Esophagus muscularis mucosa (tissue), 4 donors: ENCODE measurements around the gene DYNLT4. TPM values are rescaled to one million over a fixed set of nuclear protein-coding genes. Genes with fewer than 3 reads are reported as not detected.

ENCODE experiments used
- DNase-seq: peaks from one replicate; pipeline ENCODE4 v3.0.0-alpha.2; 2017; ENCODE audit errors: extremely low spot score
- H3K27ac ChIP-seq, 4 donors: fragments of 200-600 bp; sonication (generic); replicated peaks in 1 of 4; 1 replicate in 3 of 4; 2 replicates in 1 of 4; pipeline ENCODE4 v1.5.1; 2016 to 2019; ENCODE audit warnings: mild to moderate bottlenecking in 1 of 4
- H3K27me3 ChIP-seq, 4 donors: fragments of 200-600 bp; sonication (generic); one replicate each; pipeline versions ENCODE4 v1.5.1 to v1.6.0; 2016 to 2019
- H3K36me3 ChIP-seq, 4 donors: fragments of 200-600 bp; sonication (generic); one replicate each; pipeline ENCODE4 v1.5.1; 2016 to 2019
- H3K4me1 ChIP-seq, 4 donors: fragments of 200-600 bp; sonication (generic); one replicate each; pipeline ENCODE4 v1.5.1; 2016 to 2019
- H3K4me3 ChIP-seq, 4 donors: fragments of 200-600 bp; sonication (generic); 1 replicate in 2 of 4; 2 replicates in 2 of 4; pipeline ENCODE4 v1.5.1; 2016 to 2019; ENCODE audit warnings: mild to moderate bottlenecking in 4 of 4, moderate library complexity in 1 of 4
- H3K9me3 ChIP-seq, 4 donors: fragments of 200-600 bp; sonication (generic); 1 replicate in 3 of 4; 2 replicates in 1 of 4; pipeline ENCODE4 v1.5.1; 2016 to 2019
- CTCF ChIP-seq, 3 experiments: fragments of 200-600 bp in 2 of 3; fragments of 450-650 bp in 1 of 3; sonication (generic) in 2 of 3; IDR thresholded peaks; one replicate each; pipeline ENCODE4 v1.5.1; 2017 to 2019; ENCODE audit warnings: antibody characterized with exemption in 3 of 3, mild to moderate bottlenecking in 2 of 3, moderate library complexity in 1 of 3
- EP300 ChIP-seq: sonication (generic); formaldehyde crosslinking; IDR thresholded peaks from one replicate; pipeline ENCODE4 v1.6.1; 2017; ENCODE audit warnings: antibody characterized with exemption
- POLR2A ChIP-seq: fragments of 450-650 bp; IDR thresholded peaks from one replicate; pipeline ENCODE4 v1.6.1; 2017; ENCODE audit warnings: antibody characterized with exemption, moderate library complexity, mild to moderate bottlenecking, low read depth
- POLR2AphosphoS5 ChIP-seq, 2 donors: sonication (generic); formaldehyde crosslinking; IDR thresholded peaks; one replicate each; pipeline ENCODE4 v1.6.1; 2017; ENCODE audit warnings: antibody characterized with exemption in 2 of 2
- WGBS: methylation state at CpG from one replicate; pipeline ENCODE4 v1.1.5; 2018; 5-methylcytosine and 5-hydroxymethylcytosine counted together
- intact Hi-C: fragments of 100-400 bp; cut with DNase I; formaldehyde crosslinking; loops from one replicate; pipeline ENCODE4 v1.15.1; 2023
- total RNA-seq, 4 donors: library from RNA; depleted of rRNA; stranded (reverse); fragments of >200 nt; gene quantifications; one replicate each; pipeline versions ENCODE4 v1.1.0 to v1.2.1, GENCODE V29; 2016

DYNLT4 gene
- total RNA-seq, 4 donors from 2014 or later = 0.83 TPM; not detected in 3

GRCh38 chr1:44784094-44785028, 22.8 kb downstream of the DYNLT4 start:
- WGBS = 11% methylated on average over 11 of the region's 71 CpGs
- Histone ChIP-seq H3K4me3 (peak overlapping the region; percentile 55 to 66 (median 62)), H3K4me1 (peaks cover 33 to 40% (median 36%) of the 10 kb centered on the region in 4 donors), H3K9me3 (no peaks in the 10 kb centered on the region), H3K27ac (peak overlapping the region; percentile 52 to 63 (median 54)), H3K36me3 (peaks cover 14 to 27% (median 20%) of the 10 kb centered on the region in 4 donors), H3K27me3 (no peaks in the 10 kb centered on the region)
- intact Hi-C loops = loop anchor here (5.0 kb wide), 2 partner anchors 38 to 228 kb away; partner anchors contain the start of genes HECTD3 and UROD
- TF ChIP-seq POLR2AphosphoS5 (IDR thresholded peaks at IDR 0.05) = no peak
- TF ChIP-seq POLR2A = no peak
- TF ChIP-seq CTCF (IDR thresholded peaks at IDR 0.05) = no peak
- no peak for DNase-seq

GRCh38 chr1:44783697-44784093, 23.5 kb downstream of the DYNLT4 start:
- no peak for DNase-seq

GRCh38 chr1:44780583-44781121, 26.5 kb downstream of the DYNLT4 start:
- WGBS = 91% methylated on average over 14 of the region's 14 CpGs
- Histone ChIP-seq H3K27me3 (no peaks in the 10 kb centered on the region), H3K4me3 (no peak overlapping the region), H3K9me3 (no peaks in the 10 kb centered on the region), H3K4me1 (peaks cover 42 to 59% (median 49%) of the 10 kb centered on the region in 4 donors), H3K36me3 (peaks cover 31 to 59% (median 49%) of the 10 kb centered on the region in 4 donors), H3K27ac (no peak overlapping the region)
- TF ChIP-seq POLR2AphosphoS5 (IDR thresholded peaks at IDR 0.05) (no peak), EP300 (no peak), CTCF (IDR thresholded peaks at IDR 0.05) (no peak), POLR2A (no peak)
- no peak for DNase-seq
- intact Hi-C loops = no loop called here

More at GRCh38 chr1:44783697-44784093, 23.5 kb downstream of the DYNLT4 start:
- TF ChIP-seq POLR2A (no peak), EP300 (no peak), POLR2AphosphoS5 (IDR thresholded peaks at IDR 0.05) (no peak), CTCF (IDR thresholded peaks at IDR 0.05) (no peak)
- WGBS = 35% methylated on average over 8 of the region's 8 CpGs
- Histone ChIP-seq H3K4me3 (peak overlapping the region; percentile 55 to 66 (median 62)), H3K36me3 (peaks cover 20 to 33% (median 26%) of the 10 kb centered on the region in 4 donors), H3K9me3 (no peaks in the 10 kb centered on the region), H3K4me1 (peaks cover 33 to 42% (median 37%) of the 10 kb centered on the region in 4 donors), H3K27ac (peak overlapping the region; percentile 52 to 63 (median 54)), H3K27me3 (no peaks in the 10 kb centered on the region)
- intact Hi-C loops = no loop called here

GRCh38 chr1:44778705-44779576, 28.2 kb downstream of the DYNLT4 start:
- intact Hi-C loops = loop anchor here (5.0 kb wide), 1 partner anchor 47 kb away; the partner anchor contains the start of gene RNU5D-1

More at GRCh38 chr1:44778705-44779576, 28.2 kb downstream of the DYNLT4 start:
- no peak for DNase-seq
- H3K36me3 ChIP-seq = peaks cover 31 to 59% (median 49%) of the 10 kb centered on the region in 4 donors
- 95% methylated on average over 6 of the region's 6 CpGs for WGBS
- H3K4me3 ChIP-seq = no peak overlapping the region
- H3K4me1 ChIP-seq = peaks cover 26 to 48% (median 40%) of the 10 kb centered on the region in 4 donors
- no peaks in the 10 kb centered on the region for H3K27me3 ChIP-seq
- H3K9me3 ChIP-seq = no peaks in the 10 kb centered on the region
- TF ChIP-seq CTCF (IDR thresholded peaks at IDR 0.05) = no peak
- TF ChIP-seq EP300 = no peak
- no peak for TF ChIP-seq POLR2A
- no peak for TF ChIP-seq POLR2AphosphoS5 (IDR thresholded peaks at IDR 0.05)
- H3K27ac ChIP-seq = no peak overlapping the region
